HL-60/S4 treated with phorbol 12-myristate 13-acetate at 8.2 ng/mL for 4 days and 3 days (cell line): ENCODE results near the gene ETHE1.

Experiments used
- in situ Hi-C: fragments of 300-500 bp; cut with MboI; formaldehyde crosslinking; loops from 2 replicates; pipeline ENCODE4 v1.15.0; 2022; ENCODE audit warnings: low sequenced_read_pairs

ETHE1 gene

GRCh38 chr19:43526884-43527859 lies at the start of gene ETHE1:
ETHE1 (minus strand) TSS chr19:43527201; CDS start chr19:43527177, 24 bp downstream.
- in situ Hi-C loops = no loop called here

GRCh38 chr19:43575955-43576878 lies 49.2 kb upstream of the ETHE1 start:
- in situ Hi-C loops = no loop called here

GRCh38 chr19:43575156-43575950 lies 48.4 kb upstream of the ETHE1 start, which contains the start of the genes PINLYP and XRCC1:
PINLYP (plus strand) TSS chr19:43575801; CDS start chr19:43577192, 1,391 bp downstream.
XRCC1 (minus strand) TSS chr19:43575527; CDS start chr19:43575458, 69 bp downstream.
- in situ Hi-C loops = no loop called here

GRCh38 chr19:43574424-43575155 lies 47.6 kb upstream of the ETHE1 start:
- in situ Hi-C loops = no loop called here

GRCh38 chr19:43572171-43572588 lies 45.2 kb upstream of the ETHE1 start:
- in situ Hi-C loops = no loop called here

- in situ Hi-C loops = no loop called here
Measured at GRCh38 chr19:43570174-43570791, 43.3 kb upstream of the ETHE1 start.

- in situ Hi-C loops = no loop called here
Measured at GRCh38 chr19:43569657-43570056, 42.7 kb upstream of the ETHE1 start.

GRCh38 chr19:43564800-43565199 lies 37.8 kb upstream of the ETHE1 start:
- in situ Hi-C loops = no loop called here

- in situ Hi-C loops = no loop called here
Measured at GRCh38 chr19:43563816-43564457, 36.9 kb upstream of the ETHE1 start.

- in situ Hi-C loops = no loop called here
Measured at GRCh38 chr19:43562698-43563241, 35.8 kb upstream of the ETHE1 start.

- in situ Hi-C loops = no loop called here
Measured at GRCh38 chr19:43562226-43562697, 35.3 kb upstream of the ETHE1 start.

- in situ Hi-C loops = no loop called here
Measured at GRCh38 chr19:43561139-43561970, 34.4 kb upstream of the ETHE1 start.

- in situ Hi-C loops = no loop called here
Measured at GRCh38 chr19:43560687-43561086, 33.7 kb upstream of the ETHE1 start.

- in situ Hi-C loops = no loop called here
Measured at GRCh38 chr19:43555185-43555770, 28.3 kb upstream of the ETHE1 start.

GRCh38 chr19:43554317-43554895 lies 27.4 kb upstream of the ETHE1 start:
- in situ Hi-C loops = no loop called here

GRCh38 chr19:43553656-43554055 lies 26.7 kb upstream of the ETHE1 start:
- in situ Hi-C loops = no loop called here

GRCh38 chr19:43552616-43553015 lies 25.6 kb upstream of the ETHE1 start:
- in situ Hi-C loops = no loop called here
